Measurements from ENCODE around the gene ANKS6. TPM values are rescaled to one million over a fixed set of nuclear protein-coding genes. Genes with fewer than 3 reads are reported as not detected.

Gene ANKS6
- polyA plus RNA-seq, 1 donor from 2014 or later = 16.6 TPM

DNA sequence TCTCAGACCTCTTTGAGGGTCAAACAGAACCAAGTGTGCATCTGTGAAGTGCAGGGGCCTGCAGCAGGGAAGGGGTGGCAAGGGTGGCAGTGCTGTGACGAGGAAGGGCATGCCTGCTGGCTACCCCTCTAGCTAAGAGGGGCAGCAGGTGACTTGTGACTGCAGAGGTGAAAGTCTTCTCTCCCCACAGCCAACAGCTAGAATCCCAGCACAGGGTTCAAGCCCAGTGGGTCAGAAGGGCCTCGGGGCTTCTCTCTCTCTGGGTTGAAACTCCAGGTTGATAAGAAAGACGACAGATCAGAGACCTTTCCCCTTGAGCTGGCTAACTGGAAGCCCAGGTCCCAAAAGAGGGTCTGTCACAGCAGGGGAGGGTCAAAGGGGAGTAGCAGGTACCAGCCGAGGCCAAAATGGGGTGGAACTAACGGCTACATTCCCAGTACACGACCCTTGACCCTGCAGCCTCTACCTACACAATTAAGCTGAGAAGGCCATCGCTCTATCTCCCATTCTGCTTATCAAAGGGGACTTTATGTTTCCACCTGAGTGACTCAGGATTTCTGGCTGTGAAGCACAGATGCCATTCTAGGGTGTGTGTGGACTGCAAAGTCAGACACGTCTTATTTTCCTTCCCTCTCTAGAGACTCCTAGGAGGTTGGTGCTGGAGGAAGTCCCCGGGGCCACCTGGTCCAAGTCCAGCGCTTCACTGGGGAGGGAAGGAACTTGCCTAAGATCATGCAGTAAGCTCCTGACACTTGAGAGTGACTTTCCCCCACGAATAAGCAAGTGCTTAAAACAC, 14.6 kb downstream of the ANKS6 start:
- H2AFZ ChIP-seq (ENCODE audit: low read depth, low read length) = no peak overlapping the region
- no peak overlapping the region for H3K4me2 ChIP-seq (ENCODE audit: low read length)
- no peak overlapping the region for H3K27ac ChIP-seq (ENCODE audit: low read length)
- TF ChIP-seq TAF1 (IDR thresholded peaks at IDR 0.05; ENCODE audit: low read depth) (no peak), EZH2 (IDR thresholded peaks at IDR 0.05; ENCODE audit: borderline replicate concordance, insufficient read depth, low read length, poor library complexity, severe bottlenecking) (no peak), RAD21 (conservative IDR thresholded peaks at IDR 0.05) (no peak), SMC3 (conservative IDR thresholded peaks at IDR 0.05; ENCODE audit: poor library complexity) (no peak), EP300 (conservative IDR thresholded peaks at IDR 0.05; ENCODE audit: poor library complexity, severe bottlenecking) (no peak)
- TF ChIP-seq, protein P1, sequence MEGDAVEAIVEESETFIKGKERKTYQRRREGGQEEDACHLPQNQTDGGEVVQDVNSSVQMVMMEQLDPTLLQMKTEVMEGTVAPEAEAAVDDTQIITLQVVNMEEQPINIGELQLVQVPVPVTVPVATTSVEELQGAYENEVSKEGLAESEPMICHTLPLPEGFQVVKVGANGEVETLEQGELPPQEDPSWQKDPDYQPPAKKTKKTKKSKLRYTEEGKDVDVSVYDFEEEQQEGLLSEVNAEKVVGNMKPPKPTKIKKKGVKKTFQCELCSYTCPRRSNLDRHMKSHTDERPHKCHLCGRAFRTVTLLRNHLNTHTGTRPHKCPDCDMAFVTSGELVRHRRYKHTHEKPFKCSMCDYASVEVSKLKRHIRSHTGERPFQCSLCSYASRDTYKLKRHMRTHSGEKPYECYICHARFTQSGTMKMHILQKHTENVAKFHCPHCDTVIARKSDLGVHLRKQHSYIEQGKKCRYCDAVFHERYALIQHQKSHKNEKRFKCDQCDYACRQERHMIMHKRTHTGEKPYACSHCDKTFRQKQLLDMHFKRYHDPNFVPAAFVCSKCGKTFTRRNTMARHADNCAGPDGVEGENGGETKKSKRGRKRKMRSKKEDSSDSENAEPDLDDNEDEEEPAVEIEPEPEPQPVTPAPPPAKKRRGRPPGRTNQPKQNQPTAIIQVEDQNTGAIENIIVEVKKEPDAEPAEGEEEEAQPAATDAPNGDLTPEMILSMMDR (IDR thresholded peaks at IDR 0.05; ENCODE audit: poor library complexity, severe bottlenecking) = no peak
- no peak overlapping the region for H3K9ac ChIP-seq (ENCODE audit: low read length)
- H3K9me2 ChIP-seq (ENCODE audit: insufficient read depth, low read length) = no peaks in the 10 kb centered on the region
- no peaks in the 10 kb centered on the region for H3F3A ChIP-seq (ENCODE audit: insufficient read depth, low read length, poor library complexity, severe bottlenecking)
- H3K79me2 ChIP-seq (replicated peaks; ENCODE audit: insufficient read depth, low read length) = no peaks in the 10 kb centered on the region
- no peak overlapping the region for H3K4me3 ChIP-seq (ENCODE audit: low read length)
- H3K27me3 ChIP-seq (ENCODE audit: insufficient read depth, low read depth, low read length) = no peaks in the 10 kb centered on the region
- no peaks in the 10 kb centered on the region for H4K20me1 ChIP-seq (ENCODE audit: insufficient read depth)
- no peaks in the 10 kb centered on the region for H3K9me3 ChIP-seq (ENCODE audit: low read length)
- H3K36me3 ChIP-seq (ENCODE audit: insufficient read depth, low read length) = no peaks in the 10 kb centered on the region

DNA sequence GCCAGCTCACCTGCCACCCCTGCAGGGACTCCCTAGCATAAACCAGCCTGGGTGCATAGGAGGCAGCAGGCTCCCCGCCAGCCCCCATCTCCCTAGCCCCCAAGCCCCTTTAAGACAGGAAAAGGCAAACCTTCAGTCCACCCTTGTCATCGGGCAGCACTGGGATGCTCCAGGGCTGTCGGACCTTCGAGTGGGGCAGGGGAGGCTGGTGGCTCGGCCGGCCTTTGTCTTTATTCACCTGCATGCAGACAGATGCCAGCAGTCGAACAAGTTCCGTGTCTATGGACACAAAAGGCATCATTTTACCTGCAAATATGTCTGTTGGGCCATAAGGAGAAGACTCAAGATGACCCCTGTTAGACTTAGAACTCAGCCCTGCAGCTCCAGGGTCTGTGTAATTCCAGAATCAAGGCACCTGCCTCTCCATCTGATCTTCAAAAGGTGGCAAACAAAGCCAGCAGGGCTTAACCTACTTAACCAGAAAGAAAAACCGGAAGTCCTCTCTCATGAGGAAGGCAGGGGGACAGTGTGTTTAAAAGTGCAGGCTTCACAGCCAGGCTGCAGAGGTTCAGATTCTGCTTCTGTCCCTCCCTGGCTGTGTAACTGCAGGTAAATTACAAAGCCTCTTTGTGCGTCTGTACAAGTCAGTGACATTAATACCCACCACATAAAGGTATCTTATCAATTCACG, 16.2 kb downstream of the ANKS6 start:
- no peak for TF ChIP-seq MXI1 (conservative IDR thresholded peaks at IDR 0.05; ENCODE audit: poor library complexity, severe bottlenecking)
- TF ChIP-seq EZH2 (IDR thresholded peaks at IDR 0.05; ENCODE audit: borderline replicate concordance, insufficient read depth, low read length, poor library complexity, severe bottlenecking) = no peak
- TF ChIP-seq SMC3 (conservative IDR thresholded peaks at IDR 0.05; ENCODE audit: poor library complexity) = no peak
- TF ChIP-seq TAF1 (IDR thresholded peaks at IDR 0.05; ENCODE audit: low read depth) = no peak
- no peak for TF ChIP-seq RAD21 (conservative IDR thresholded peaks at IDR 0.05)
- TF ChIP-seq REST (IDR thresholded peaks at IDR 0.05; ENCODE audit: borderline replicate concordance) = no peak
- TF ChIP-seq EP300 (conservative IDR thresholded peaks at IDR 0.05; ENCODE audit: poor library complexity, severe bottlenecking) = no peak
- TF ChIP-seq, protein P1 (IDR thresholded peaks at IDR 0.05; ENCODE audit: poor library complexity, severe bottlenecking) = no peak
- no peak for TF ChIP-seq POLR2AphosphoS5 (IDR thresholded peaks at IDR 0.05)
- no peaks in the 10 kb centered on the region for H3K27me3 ChIP-seq (ENCODE audit: insufficient read depth, low read depth, low read length)
- no peak overlapping the region for H3K4me2 ChIP-seq (ENCODE audit: low read length)
- no peaks in the 10 kb centered on the region for H3K9me3 ChIP-seq (ENCODE audit: low read length)
- H3K9me2 ChIP-seq (ENCODE audit: insufficient read depth, low read length) = no peaks in the 10 kb centered on the region
- no peaks in the 10 kb centered on the region for H3K36me3 ChIP-seq (ENCODE audit: insufficient read depth, low read length)
- no peaks in the 10 kb centered on the region for H4K20me1 ChIP-seq (ENCODE audit: insufficient read depth)
- H3F3A ChIP-seq (ENCODE audit: insufficient read depth, low read length, poor library complexity, severe bottlenecking) = no peaks in the 10 kb centered on the region
- H3K27ac ChIP-seq (ENCODE audit: low read length) = no peak overlapping the region
- no peaks in the 10 kb centered on the region for H3K79me2 ChIP-seq (replicated peaks; ENCODE audit: insufficient read depth, low read length)
- no peak overlapping the region for H2AFZ ChIP-seq (ENCODE audit: low read depth, low read length)
- no peak overlapping the region for H3K4me3 ChIP-seq (ENCODE audit: low read length)
- no peak overlapping the region for H3K9ac ChIP-seq (ENCODE audit: low read length)

Data from neural cell (in vitro differentiated cells).